Cardiac fibroblast (primary cell): ENCODE results near the gene ZNF213.
A peak's percentile ranks its signal among the peaks of the same experiment; 100 is the strongest.

Experiments used
- DNase-seq, 2 donors: peaks; one replicate each; pipeline versions ENCODE4 v3.0.0 to v3.0.0-alpha.2; 2010; ENCODE audit warnings: low read depth in 2 of 2
- H3K4me3 ChIP-seq, 2 donors: replicated peaks in 1 of 2; 1 replicate in 1 of 2; 2 replicates in 1 of 2; pipeline ENCODE4 v1.5.1; 2011; ENCODE audit warnings: low read depth in 2 of 2, low read length in 2 of 2, mild to moderate bottlenecking in 2 of 2, moderate library complexity in 1 of 2
- TF ChIP-seq, protein P1 (sequence below): IDR thresholded peaks from one replicate; pipeline ENCODE4 v1.5.1; 2011; ENCODE audit warnings: low read depth, mild to moderate bottlenecking, low read length, inconsistent platforms

The ZNF213 gene

GRCh38 chr16:3088925-3089716, 45.7 kb upstream of the ZNF213 start:
- DNase-seq: no peak
- no peak overlapping the region for H3K4me3 ChIP-seq
- TF ChIP-seq, protein P1, sequence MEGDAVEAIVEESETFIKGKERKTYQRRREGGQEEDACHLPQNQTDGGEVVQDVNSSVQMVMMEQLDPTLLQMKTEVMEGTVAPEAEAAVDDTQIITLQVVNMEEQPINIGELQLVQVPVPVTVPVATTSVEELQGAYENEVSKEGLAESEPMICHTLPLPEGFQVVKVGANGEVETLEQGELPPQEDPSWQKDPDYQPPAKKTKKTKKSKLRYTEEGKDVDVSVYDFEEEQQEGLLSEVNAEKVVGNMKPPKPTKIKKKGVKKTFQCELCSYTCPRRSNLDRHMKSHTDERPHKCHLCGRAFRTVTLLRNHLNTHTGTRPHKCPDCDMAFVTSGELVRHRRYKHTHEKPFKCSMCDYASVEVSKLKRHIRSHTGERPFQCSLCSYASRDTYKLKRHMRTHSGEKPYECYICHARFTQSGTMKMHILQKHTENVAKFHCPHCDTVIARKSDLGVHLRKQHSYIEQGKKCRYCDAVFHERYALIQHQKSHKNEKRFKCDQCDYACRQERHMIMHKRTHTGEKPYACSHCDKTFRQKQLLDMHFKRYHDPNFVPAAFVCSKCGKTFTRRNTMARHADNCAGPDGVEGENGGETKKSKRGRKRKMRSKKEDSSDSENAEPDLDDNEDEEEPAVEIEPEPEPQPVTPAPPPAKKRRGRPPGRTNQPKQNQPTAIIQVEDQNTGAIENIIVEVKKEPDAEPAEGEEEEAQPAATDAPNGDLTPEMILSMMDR: no peak

DNA sequence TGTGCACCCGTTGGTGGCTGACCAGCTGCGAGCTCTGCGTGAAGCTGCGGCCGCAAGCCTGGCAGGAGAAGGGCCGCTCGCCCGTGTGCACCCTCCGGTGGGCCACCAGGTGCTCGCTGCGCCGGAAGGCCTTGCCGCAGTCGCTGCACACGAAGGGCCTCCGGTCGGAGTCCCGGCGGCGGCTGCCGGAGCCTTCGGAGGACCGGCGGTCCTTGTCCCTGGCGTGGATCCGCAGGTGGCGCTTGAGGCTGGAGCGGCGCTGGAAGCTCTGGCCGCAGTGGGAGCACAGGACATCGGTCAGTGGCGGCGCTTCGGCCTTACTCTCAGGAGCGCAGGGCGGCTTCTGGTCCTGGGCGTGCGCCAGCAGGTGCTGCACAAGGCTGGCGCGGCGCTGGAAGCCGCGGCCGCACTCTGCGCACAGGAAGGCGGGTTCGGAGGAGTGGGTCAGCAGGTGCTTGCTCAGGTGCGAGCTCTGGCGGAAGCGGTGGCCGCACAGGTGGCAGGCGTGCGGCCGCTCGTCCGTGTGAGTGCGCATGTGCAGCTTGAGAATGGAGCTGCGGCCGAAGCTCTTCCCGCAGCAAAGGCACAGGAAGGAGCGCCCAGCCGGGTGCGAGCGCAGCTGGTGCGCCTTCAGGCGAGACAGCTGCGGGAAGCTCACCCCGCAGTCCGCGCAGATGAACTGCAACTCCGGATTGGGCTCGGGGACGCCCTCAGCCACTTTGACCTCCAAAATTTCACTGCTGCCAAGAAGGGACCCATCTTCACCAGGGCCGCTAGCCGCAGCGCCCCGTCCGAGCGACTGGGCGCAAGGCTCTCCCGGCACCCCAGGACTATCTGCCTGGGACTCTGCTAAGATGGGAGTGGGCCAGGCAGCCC, 44.9 kb upstream of the ZNF213 start:
- no peak for DNase-seq
- no peak overlapping the region for H3K4me3 ChIP-seq
- TF ChIP-seq, protein P1: no peak

DNA sequence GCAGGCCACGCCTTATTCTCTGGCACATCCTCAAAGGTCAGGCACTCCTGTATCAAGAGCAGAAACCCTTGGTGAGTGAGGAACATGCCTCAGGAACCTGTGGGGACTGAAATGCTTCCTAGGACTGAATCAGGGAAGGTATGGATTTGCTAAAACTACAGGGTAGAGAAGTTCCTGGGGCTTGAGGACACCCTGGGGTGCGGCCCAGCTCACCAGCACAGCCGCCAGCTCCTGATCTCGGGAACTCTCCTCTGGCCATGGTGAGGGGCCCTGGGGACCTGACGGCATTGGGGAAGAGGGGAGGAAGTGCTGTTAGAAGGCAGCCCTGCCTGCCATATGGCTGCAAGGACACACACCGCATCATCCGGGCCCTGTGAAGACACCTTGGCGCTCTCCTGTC, 43.3 kb upstream of the ZNF213 start:
- H3K4me3 ChIP-seq: no peak overlapping the region

DNA sequence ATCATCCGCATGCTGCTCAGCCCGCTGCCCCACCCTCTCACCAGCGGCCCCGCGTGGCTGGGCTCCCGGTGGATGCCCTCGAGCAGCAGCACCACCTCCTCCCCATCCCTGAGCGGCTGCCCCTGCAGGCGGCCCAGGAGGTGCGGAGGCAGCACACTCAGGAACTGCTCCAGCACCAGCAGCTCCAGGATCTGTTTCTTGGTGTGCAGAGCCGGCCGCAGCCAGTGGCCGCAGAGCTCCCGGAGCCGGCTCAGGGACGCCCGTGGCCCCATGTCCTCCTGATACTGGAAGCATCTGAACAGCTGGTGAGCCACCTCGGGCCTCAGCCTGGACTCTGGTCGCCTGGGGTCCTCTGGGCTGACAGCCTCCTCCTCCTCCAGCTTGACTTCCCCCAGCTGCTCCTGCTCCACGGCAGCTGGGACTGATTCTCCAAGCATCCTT, 42.3 kb upstream of the ZNF213 start:
- TF ChIP-seq, protein P1: no peak
- no peak overlapping the region for H3K4me3 ChIP-seq
- no peak for DNase-seq

More for the DNA sequence above, 43.3 kb upstream of the ZNF213 start:
- TF ChIP-seq, protein P1: no peak
- no peak for DNase-seq

DNA sequence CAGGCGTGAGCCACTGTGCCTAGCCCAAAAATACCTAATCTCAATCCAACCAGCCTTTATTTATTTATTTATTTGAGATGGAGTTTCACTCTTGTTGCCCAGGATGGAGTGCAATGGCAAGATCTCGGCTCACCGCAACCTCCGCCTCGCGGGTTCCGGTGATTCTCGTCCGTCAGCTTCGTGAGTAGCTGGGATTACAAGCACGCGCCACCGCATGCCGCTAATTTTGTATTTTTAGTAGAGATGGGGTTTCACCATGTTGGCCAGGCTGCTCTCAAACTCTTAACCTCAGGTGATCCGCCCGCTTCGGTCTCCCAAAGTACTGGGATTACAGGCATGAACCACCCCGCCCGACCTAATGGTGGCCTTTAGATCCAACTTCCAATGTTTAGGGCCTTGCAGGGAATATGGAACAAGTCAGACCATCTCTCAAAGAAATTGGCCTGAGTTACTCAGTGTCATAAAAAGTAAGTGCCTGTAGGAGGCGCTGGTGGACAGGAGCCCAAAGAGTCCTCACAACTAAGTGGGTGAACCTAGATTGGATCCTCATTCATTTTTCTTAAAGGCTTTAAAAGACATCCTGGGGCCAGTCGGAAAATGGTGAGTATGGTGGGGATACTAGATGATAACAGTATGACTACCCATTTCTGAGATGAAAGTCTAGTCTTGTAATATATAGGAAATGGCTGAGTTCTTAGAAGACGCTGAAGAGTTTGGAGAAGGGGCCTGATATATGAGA, 40.4 kb upstream of the ZNF213 start:
- H3K4me3 ChIP-seq: no peak overlapping the region
- TF ChIP-seq, protein P1: peak; percentile 75
- DNase-seq: peak; percentile 62 to 69

DNA sequence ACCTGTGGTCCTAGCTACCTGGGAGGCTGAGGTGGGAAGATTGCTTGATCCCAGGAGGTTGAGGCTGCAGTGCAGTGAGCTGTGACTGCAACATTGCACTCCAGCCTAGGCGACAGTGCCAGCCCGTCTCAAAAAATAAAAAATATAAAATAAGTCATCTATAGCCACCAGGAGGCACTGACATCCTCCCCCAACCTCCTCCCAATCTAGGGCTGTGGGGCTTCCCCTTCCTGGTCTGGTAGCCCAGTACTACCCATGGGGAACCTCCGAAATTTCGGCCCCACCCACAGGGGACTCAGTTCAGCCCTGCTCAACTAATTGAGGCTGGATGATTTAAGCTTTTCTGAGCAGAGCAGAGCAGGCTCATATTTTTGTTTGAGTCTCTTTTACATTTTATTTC, 39.0 kb upstream of the ZNF213 start:
- peak in 1 of 2 donors; percentile 31 for DNase-seq
- TF ChIP-seq, protein P1: peak; percentile 39
- H3K4me3 ChIP-seq: no peak overlapping the region
